CD4-positive, CD25-positive, alpha-beta regulatory T cell (primary cell): Measurements from ENCODE around the gene ARRB2. TPM values are rescaled to one million over a fixed set of nuclear protein-coding genes. Genes with fewer than 3 reads are reported as not detected.

Experiments
- ATAC-seq, 2 donors: fragments of 150-1000 bp; cut with Tn5 transposase; one replicate each; pipeline ENCODE4 v1.10.0; 2021; ENCODE audit warnings: low read depth in 2 of 2, moderate number of reproducible peaks in 2 of 2, moderate library complexity in 1 of 2
- DNase-seq, 3 donors: peaks; one replicate each; pipeline versions ENCODE4 v3.0.0 to v3.0.0-alpha.2; 2012 to 2022; ENCODE audit warnings: mixed read lengths in 1 of 3
- H3K27ac ChIP-seq: one replicate; pipeline ENCODE4 v1.7.0; 2013; ENCODE audit warnings: mild to moderate bottlenecking, low read length; ENCODE audit not compliant: insufficient read depth, poor library complexity, severe bottlenecking
- H3K27me3 ChIP-seq: one replicate; pipeline ENCODE4 v1.7.0; 2013; ENCODE audit warnings: low read length; ENCODE audit not compliant: control insufficient read depth, insufficient read depth
- H3K36me3 ChIP-seq: one replicate; pipeline ENCODE4 v1.7.0; 2013; ENCODE audit warnings: mild to moderate bottlenecking, low read length, moderate library complexity; ENCODE audit not compliant: control insufficient read depth, insufficient read depth
- H3K4me1 ChIP-seq: 2 replicates; pipeline ENCODE4 v1.7.0; 2013; ENCODE audit warnings: mild to moderate bottlenecking, low read length; ENCODE audit not compliant: insufficient read depth, control insufficient read depth, poor library complexity, severe bottlenecking
- H3K4me3 ChIP-seq: one replicate; pipeline ENCODE4 v1.7.0; 2013; ENCODE audit warnings: low read depth, mild to moderate bottlenecking, low read length, moderate library complexity
- H3K9me3 ChIP-seq, 2 experiments: 1 replicate in 1 of 2; 2 replicates in 1 of 2; pipeline ENCODE4 v1.7.0; 2013; ENCODE audit warnings: low read length in 2 of 2, mild to moderate bottlenecking in 1 of 2, moderate library complexity in 1 of 2; ENCODE audit not compliant: control insufficient read depth in 2 of 2
- H3K27ac Mint-ChIP-seq, 3 donors: one replicate each; pipeline ENCODE4 v1.8.0; 2020 to 2022; ENCODE audit warnings: mild to moderate bottlenecking in 3 of 3, mixed read lengths in 3 of 3, moderate library complexity in 2 of 3
- H3K27me3 Mint-ChIP-seq: one replicate; pipeline ENCODE4 v1.8.0; 2022; ENCODE audit warnings: mild to moderate bottlenecking, mixed read lengths
- H3K36me3 Mint-ChIP-seq: one replicate; pipeline ENCODE4 v1.8.0; 2020; ENCODE audit warnings: mixed read lengths
- H3K4me1 Mint-ChIP-seq, 4 donors: one replicate each; pipeline ENCODE4 v1.8.0; 2020 to 2022; ENCODE audit warnings: mixed read lengths in 4 of 4, mild to moderate bottlenecking in 1 of 4
- H3K4me3 Mint-ChIP-seq, 4 donors: one replicate each; pipeline ENCODE4 v1.8.0; 2020 to 2022; ENCODE audit warnings: mild to moderate bottlenecking in 4 of 4, mixed read lengths in 4 of 4, moderate library complexity in 3 of 4
- H3K9me3 Mint-ChIP-seq, 7 donors: one replicate each; pipeline ENCODE4 v1.8.0; 2020 to 2022; ENCODE audit warnings: mixed read lengths in 7 of 7, mild to moderate bottlenecking in 3 of 7, moderate library complexity in 2 of 7
- polyA plus RNA-seq, 4 donors: library from polyadenylated mRNA; unstranded; fragments of 300-500 nt; fragmentation: Illumina TruSeq; gene quantifications; one replicate each; pipeline ENCODE4 v1.2.3, GENCODE V29; 2021
- total RNA-seq: library from RNA; stranded (reverse); gene quantifications from one replicate; pipeline ENCODE4 v1.2.3, GENCODE V29; 2022

ARRB2 gene
- total and polyA plus RNA-seq, 5 donors from 2014 or later: 22.4 to 197 (median 32.2) TPM

DNA sequence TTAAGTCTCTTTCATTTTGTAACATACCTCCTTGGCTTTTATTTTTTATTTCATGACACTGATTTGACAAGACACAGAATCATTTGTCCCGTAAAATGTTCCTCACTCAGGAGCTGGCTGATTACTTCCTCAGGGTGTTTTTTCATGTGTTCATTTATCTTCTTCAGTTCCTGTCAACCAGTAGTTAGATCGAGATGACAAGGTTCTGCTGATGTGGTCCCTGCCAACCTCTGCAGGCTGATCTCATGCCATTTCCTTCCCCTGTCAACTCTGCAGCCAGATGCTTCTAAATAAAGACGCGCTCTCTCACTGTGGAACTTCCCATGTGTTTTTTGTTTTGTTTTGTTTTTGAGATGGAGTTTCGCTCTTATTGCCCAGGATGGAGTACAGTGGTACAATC, 37.4 kb downstream of the ARRB2 start:
- Histone ChIP-seq H3K27ac (no peak overlapping the region), H3K27me3 (peaks cover 7% of the 10 kb centered on the region), H3K4me3 (peak overlapping the region; percentile 47), H3K36me3 (no peaks in the 10 kb centered on the region), H3K4me1 (peaks cover 9% of the 10 kb centered on the region), H3K9me3 (no peaks in the 10 kb centered on the region)
- Mint-ChIP-seq H3K36me3 (no peaks in the 10 kb centered on the region), H3K9me3 (no peaks in the 10 kb centered on the region), H3K27ac (peak overlapping the region in 2 of 3 donors; percentile 12 to 79), H3K4me3 (peak overlapping the region; percentile 0 to 67 (median 28)), H3K27me3 (peaks cover 43% of the 10 kb centered on the region), H3K4me1 (peaks cover 0 to 23% (median 10%) of the 10 kb centered on the region in 4 donors)
- ATAC-seq (peak; percentile 69 to 76), DNase-seq (peak in 2 of 3 donors; percentile 21 to 63)

DNA sequence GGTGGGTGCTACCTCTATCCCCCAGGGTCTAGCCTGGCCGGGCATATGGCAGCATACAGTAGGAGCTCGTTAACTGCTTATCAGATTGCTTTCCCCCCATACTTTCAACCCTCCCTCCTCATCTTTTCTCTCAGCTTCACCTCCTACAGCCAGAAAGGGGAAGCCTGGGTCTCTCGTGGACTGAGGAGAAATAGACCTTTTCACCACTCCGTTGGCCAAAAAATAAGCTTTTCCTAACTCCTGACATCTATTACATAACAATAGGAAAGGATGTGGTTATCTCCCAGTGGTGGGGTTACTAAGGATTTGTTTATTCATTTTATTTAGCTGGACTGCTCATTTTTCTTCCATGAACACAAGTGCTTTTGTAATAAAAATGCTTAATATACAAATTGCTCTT, 38.3 kb downstream of the ARRB2 start:
- Histone ChIP-seq H3K4me1 (peaks cover 9% of the 10 kb centered on the region), H3K27me3 (peaks cover 7% of the 10 kb centered on the region), H3K4me3 (no peak overlapping the region), H3K9me3 (no peaks in the 10 kb centered on the region), H3K27ac (no peak overlapping the region), H3K36me3 (no peaks in the 10 kb centered on the region)
- peaks cover 0 to 23% (median 10%) of the 10 kb centered on the region in 4 donors for H3K4me1 Mint-ChIP-seq
- H3K9me3 Mint-ChIP-seq: no peaks in the 10 kb centered on the region
- H3K27ac Mint-ChIP-seq: no peak overlapping the region
- no peak for DNase-seq
- no peak overlapping the region for H3K4me3 Mint-ChIP-seq
- peaks cover 46% of the 10 kb centered on the region for H3K27me3 Mint-ChIP-seq
- no peaks in the 10 kb centered on the region for H3K36me3 Mint-ChIP-seq
- ATAC-seq: no peak

DNA sequence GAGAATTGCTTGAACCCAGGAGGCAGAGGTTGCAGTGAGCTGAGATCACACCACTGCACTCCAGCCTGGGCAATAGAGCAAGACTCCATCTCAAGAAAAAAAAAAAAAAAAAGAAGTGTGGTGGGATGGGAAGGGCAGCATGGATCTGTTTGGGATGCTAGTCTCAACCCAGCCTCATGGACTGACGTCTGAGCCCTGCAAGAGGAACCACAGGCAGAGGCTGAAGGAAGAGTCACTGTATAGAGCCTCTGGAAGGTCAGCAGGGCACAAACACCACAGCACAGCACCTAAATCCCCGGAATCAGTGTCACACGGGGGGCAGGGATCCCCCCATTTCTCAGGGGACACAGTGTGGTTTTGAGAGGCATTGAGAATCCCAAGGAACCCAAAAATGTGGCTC, 40.2 kb downstream of the ARRB2 start:
- no peak overlapping the region for H3K27ac Mint-ChIP-seq
- peaks cover 47% of the 10 kb centered on the region for H3K27me3 Mint-ChIP-seq
- Histone ChIP-seq H3K9me3 (no peaks in the 10 kb centered on the region), H3K27me3 (peaks cover 7% of the 10 kb centered on the region), H3K27ac (no peak overlapping the region), H3K4me1 (peaks cover 5% of the 10 kb centered on the region), H3K36me3 (no peaks in the 10 kb centered on the region), H3K4me3 (no peak overlapping the region)
- H3K4me3 Mint-ChIP-seq: no peak overlapping the region
- DNase-seq (no peak), ATAC-seq (no peak)
- H3K36me3 Mint-ChIP-seq: no peaks in the 10 kb centered on the region
- H3K4me1 Mint-ChIP-seq: peaks cover 0 to 15% (median 10%) of the 10 kb centered on the region in 4 donors
- no peaks in the 10 kb centered on the region for H3K9me3 Mint-ChIP-seq

DNA sequence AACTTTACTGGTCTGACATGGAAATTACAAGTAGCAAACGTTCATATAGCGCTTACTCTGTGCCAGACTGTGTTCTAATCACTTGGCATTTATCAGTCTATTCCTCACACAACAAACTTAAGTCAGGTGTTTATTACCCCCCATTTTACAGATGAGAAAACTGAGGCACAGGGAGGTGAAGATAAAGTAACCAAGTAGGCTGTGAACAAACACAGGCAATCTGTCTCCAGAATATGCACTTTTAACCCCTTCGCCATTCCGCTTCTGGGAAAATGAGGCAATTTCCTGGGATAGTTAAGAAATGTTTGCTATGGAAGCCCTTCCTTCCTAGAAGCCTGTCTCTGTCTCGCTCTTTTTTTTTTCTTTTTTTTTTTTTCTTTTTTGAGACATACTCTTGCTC, 41.5 kb downstream of the ARRB2 start:
- Mint-ChIP-seq H3K27me3 (peaks cover 52% of the 10 kb centered on the region), H3K4me1 (peaks cover 0 to 15% (median 9%) of the 10 kb centered on the region in 4 donors), H3K27ac (no peak overlapping the region), H3K4me3 (no peak overlapping the region), H3K36me3 (no peaks in the 10 kb centered on the region), H3K9me3 (no peaks in the 10 kb centered on the region)
- no peak overlapping the region for H3K27ac ChIP-seq
- DNase-seq (no peak), ATAC-seq (no peak)
- H3K4me3 ChIP-seq: no peak overlapping the region
- peaks cover 5% of the 10 kb centered on the region for H3K4me1 ChIP-seq
- peaks cover 7% of the 10 kb centered on the region for H3K27me3 ChIP-seq
- H3K9me3 ChIP-seq: no peaks in the 10 kb centered on the region
- H3K36me3 ChIP-seq: no peaks in the 10 kb centered on the region

DNA sequence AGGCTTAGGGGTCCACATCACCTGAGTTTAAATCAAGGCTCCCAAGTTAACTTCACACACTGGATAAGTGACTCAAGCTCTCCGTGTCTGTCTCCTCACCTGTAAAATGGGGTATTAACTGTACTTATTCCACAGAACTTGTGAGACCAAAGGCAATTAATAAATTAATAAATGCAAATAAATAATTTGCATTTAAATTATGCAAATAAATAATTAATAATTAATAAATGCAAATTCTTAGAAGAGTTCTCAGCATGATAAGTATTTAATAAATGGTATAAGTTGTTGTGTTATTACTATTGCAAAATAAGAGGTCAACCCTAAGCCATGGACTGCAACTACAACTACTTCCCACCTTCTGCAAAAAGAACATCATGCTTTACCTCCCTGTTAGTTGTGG, 43.0 kb downstream of the ARRB2 start:
- H3K27ac Mint-ChIP-seq: no peak overlapping the region
- H3K4me1 Mint-ChIP-seq: peaks cover 0 to 6% (median 2%) of the 10 kb centered on the region in 4 donors
- H3K9me3 Mint-ChIP-seq: no peaks in the 10 kb centered on the region
- no peak overlapping the region for H3K4me3 Mint-ChIP-seq
- Histone ChIP-seq H3K9me3 (no peaks in the 10 kb centered on the region), H3K36me3 (no peaks in the 10 kb centered on the region), H3K4me3 (no peak overlapping the region), H3K4me1 (no peaks in the 10 kb centered on the region), H3K27ac (no peak overlapping the region), H3K27me3 (peaks cover 6% of the 10 kb centered on the region)
- ATAC-seq: no peak
- H3K27me3 Mint-ChIP-seq: peaks cover 56% of the 10 kb centered on the region
- no peak for DNase-seq
- no peaks in the 10 kb centered on the region for H3K36me3 Mint-ChIP-seq

DNA sequence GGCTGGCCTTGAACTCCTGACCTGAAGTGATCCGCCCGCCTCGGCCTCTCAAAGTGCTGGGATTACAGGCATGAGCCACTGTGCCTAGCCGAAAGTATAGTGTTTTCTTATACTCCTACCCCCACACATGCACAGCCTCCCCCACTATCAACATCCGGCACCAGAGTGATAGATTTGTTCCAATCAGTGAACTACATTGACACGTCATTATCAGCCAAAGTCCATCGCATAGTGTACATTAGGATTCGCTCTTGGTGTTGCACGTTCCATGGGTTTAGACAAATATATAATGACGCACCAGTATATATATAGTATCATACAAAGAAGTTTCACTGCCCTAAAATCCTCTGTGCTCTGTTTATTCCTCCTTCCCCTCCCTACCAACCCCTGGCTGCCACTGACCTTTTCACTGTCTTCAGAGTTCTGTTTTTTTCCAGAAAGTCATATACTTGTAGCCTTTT, 49.4 kb downstream of the ARRB2 start:
- H3K9me3 ChIP-seq: no peaks in the 10 kb centered on the region
- H3K27ac ChIP-seq: no peak overlapping the region
- no peaks in the 10 kb centered on the region for H3K36me3 Mint-ChIP-seq
- peaks cover 49% of the 10 kb centered on the region for H3K27me3 Mint-ChIP-seq
- H3K4me1 Mint-ChIP-seq: no peaks in the 10 kb centered on the region
- H3K4me3 Mint-ChIP-seq: no peak overlapping the region
- H3K4me3 ChIP-seq: no peak overlapping the region
- no peak overlapping the region for H3K27ac Mint-ChIP-seq
- H3K4me1 ChIP-seq: no peaks in the 10 kb centered on the region
- no peaks in the 10 kb centered on the region for H3K27me3 ChIP-seq
- ATAC-seq (no peak), DNase-seq (no peak)
- H3K9me3 Mint-ChIP-seq: no peaks in the 10 kb centered on the region
- H3K36me3 ChIP-seq: no peaks in the 10 kb centered on the region

DNA sequence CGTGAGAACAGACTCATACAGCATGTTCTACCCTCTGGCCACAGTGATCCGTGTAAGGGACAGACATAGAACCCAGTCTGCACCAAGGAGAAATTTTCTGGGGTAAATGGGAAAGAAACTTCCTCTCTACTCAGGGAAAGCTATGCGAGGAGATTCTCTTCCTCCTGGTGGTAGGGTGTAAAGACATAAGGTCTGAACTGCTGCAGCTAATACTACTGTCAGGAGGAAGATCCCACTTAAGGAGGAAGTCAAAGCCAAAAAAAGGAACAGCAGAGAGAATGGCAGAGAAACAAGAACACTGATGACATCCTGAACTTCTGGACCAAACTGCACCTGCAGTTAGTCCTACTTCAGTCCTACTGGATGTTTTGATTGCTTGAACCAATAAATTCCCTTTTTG, 54.2 kb downstream of the ARRB2 start:
- no peak overlapping the region for H3K4me3 ChIP-seq
- H3K9me3 Mint-ChIP-seq: no peaks in the 10 kb centered on the region
- no peak for ATAC-seq
- H3K36me3 ChIP-seq: no peaks in the 10 kb centered on the region
- H3K9me3 ChIP-seq: no peaks in the 10 kb centered on the region
- no peaks in the 10 kb centered on the region for H3K27me3 ChIP-seq
- H3K4me3 Mint-ChIP-seq: no peak overlapping the region
- no peaks in the 10 kb centered on the region for H3K4me1 Mint-ChIP-seq
- H3K27me3 Mint-ChIP-seq: peaks cover 25% of the 10 kb centered on the region
- no peak overlapping the region for H3K27ac Mint-ChIP-seq
- H3K4me1 ChIP-seq: no peaks in the 10 kb centered on the region
- no peak for DNase-seq
- H3K36me3 Mint-ChIP-seq: no peaks in the 10 kb centered on the region
- no peak overlapping the region for H3K27ac ChIP-seq

DNA sequence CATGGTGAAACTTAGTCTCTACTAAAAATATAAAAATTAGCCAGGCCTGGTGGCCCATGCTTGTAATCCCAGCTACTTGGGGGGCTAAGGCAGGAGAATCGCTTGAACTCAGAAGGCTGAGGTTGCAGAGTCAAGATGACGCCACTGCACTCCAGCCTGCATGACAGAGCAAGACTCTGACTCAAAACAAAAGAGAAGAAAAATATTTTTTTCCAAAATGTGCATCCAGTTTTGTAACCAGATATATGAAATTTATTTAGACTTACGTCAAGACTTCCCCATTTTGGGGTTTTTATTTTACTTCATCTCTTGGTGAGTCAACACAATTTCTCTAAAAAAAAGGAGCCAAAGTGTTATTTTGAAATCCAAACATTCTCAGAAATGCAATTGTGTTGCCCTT, 55.8 kb downstream of the ARRB2 start:
- Mint-ChIP-seq H3K9me3 (no peaks in the 10 kb centered on the region), H3K27me3 (peaks cover 13% of the 10 kb centered on the region), H3K36me3 (no peaks in the 10 kb centered on the region), H3K27ac (no peak overlapping the region), H3K4me3 (no peak overlapping the region), H3K4me1 (peaks cover 0 to 2% (median under 1%) of the 10 kb centered on the region in 4 donors)
- Histone ChIP-seq H3K27me3 (no peaks in the 10 kb centered on the region), H3K36me3 (no peaks in the 10 kb centered on the region), H3K9me3 (no peaks in the 10 kb centered on the region), H3K4me3 (no peak overlapping the region), H3K4me1 (no peaks in the 10 kb centered on the region), H3K27ac (no peak overlapping the region)
- DNase-seq (no peak), ATAC-seq (no peak)
